ENCODE results near the gene MATN3. TPM values are rescaled to one million over a fixed set of nuclear protein-coding genes. Genes with fewer than 3 reads are reported as not detected.

Gene MATN3
- total RNA-seq, 1 donor from 2014 or later, result not detected

GRCh38 chr2:19982268-19982667 is 30.2 kb downstream of the MATN3 start:
- no peaks in the 10 kb centered on the region for H3K9me3 Mint-ChIP-seq
- H3K4me3 Mint-ChIP-seq, result no peak overlapping the region
- no peaks in the 10 kb centered on the region for H3K27me3 Mint-ChIP-seq (ENCODE audit: insufficient read depth)
- intact Hi-C loops (cut with micrococcal nuclease), result no loop called here
- H3K4me1 Mint-ChIP-seq (ENCODE audit: low read depth), result no peaks in the 10 kb centered on the region
- no peak for DNase-seq (ENCODE audit: low spot score)
- peaks cover 21% of the 10 kb centered on the region for H3K36me3 Mint-ChIP-seq (ENCODE audit: low read depth)
- no peak overlapping the region for H3K27ac Mint-ChIP-seq

- no peak for DNase-seq (ENCODE audit: low spot score)
- intact Hi-C loops (cut with micrococcal nuclease), result no loop called here
- Mint-ChIP-seq H3K36me3 (ENCODE audit: low read depth) (peaks cover 22% of the 10 kb centered on the region), H3K9me3 (no peaks in the 10 kb centered on the region), H3K27me3 (ENCODE audit: insufficient read depth) (no peaks in the 10 kb centered on the region), H3K27ac (no peak overlapping the region), H3K4me3 (no peak overlapping the region), H3K4me1 (ENCODE audit: low read depth) (no peaks in the 10 kb centered on the region)
These were observed 32.5 kb downstream of the MATN3 start for GRCh38 chr2:19979932-19980331.

GRCh38 chr2:19973466-19973865 is 39.0 kb downstream of the MATN3 start:
- DNase-seq (ENCODE audit: low spot score), result no peak
- Mint-ChIP-seq H3K4me3 (no peak overlapping the region), H3K9me3 (no peaks in the 10 kb centered on the region), H3K27ac (no peak overlapping the region), H3K4me1 (ENCODE audit: low read depth) (peaks cover 9% of the 10 kb centered on the region), H3K36me3 (ENCODE audit: low read depth) (peaks cover 7% of the 10 kb centered on the region), H3K27me3 (ENCODE audit: insufficient read depth) (no peaks in the 10 kb centered on the region)
- intact Hi-C loops (cut with micrococcal nuclease), result no loop called here

- intact Hi-C loops (cut with micrococcal nuclease), result no loop called here
- H3K4me3 Mint-ChIP-seq, result no peak overlapping the region
- no peaks in the 10 kb centered on the region for H3K27me3 Mint-ChIP-seq (ENCODE audit: insufficient read depth)
- H3K27ac Mint-ChIP-seq, result no peak overlapping the region
- H3K4me1 Mint-ChIP-seq (ENCODE audit: low read depth), result peaks cover 9% of the 10 kb centered on the region
- H3K9me3 Mint-ChIP-seq, result no peaks in the 10 kb centered on the region
- DNase-seq (ENCODE audit: low spot score), result no peak
- H3K36me3 Mint-ChIP-seq (ENCODE audit: low read depth), result peaks cover 7% of the 10 kb centered on the region
These were observed 40.8 kb downstream of the MATN3 start for GRCh38 chr2:19971691-19972090.

GRCh38 chr2:19963386-19963785 is 49.1 kb downstream of the MATN3 start:
- Mint-ChIP-seq H3K4me1 (ENCODE audit: low read depth) (no peaks in the 10 kb centered on the region), H3K36me3 (ENCODE audit: low read depth) (no peaks in the 10 kb centered on the region), H3K27me3 (ENCODE audit: insufficient read depth) (no peaks in the 10 kb centered on the region), H3K9me3 (no peaks in the 10 kb centered on the region), H3K4me3 (no peak overlapping the region), H3K27ac (no peak overlapping the region)
- intact Hi-C loops (cut with micrococcal nuclease), result no loop called here
- no peak for DNase-seq (ENCODE audit: low spot score)

GRCh38 chr2:19955544-19956422 is 56.7 kb downstream of the MATN3 start:
- H3K27ac Mint-ChIP-seq, result no peak overlapping the region
- intact Hi-C loops (cut with micrococcal nuclease), result loop anchor here (1.0 kb wide), 2 partner anchors 60 to 143 kb away; no protein-coding TSS in a partner anchor

GRCh38 chr2:19949071-19949470 is 63.4 kb downstream of the MATN3 start:
- no peak overlapping the region for H3K27ac Mint-ChIP-seq
- H3K9me3 Mint-ChIP-seq, result no peaks in the 10 kb centered on the region
- DNase-seq (ENCODE audit: low spot score), result no peak
- H3K4me3 Mint-ChIP-seq, result no peak overlapping the region
- H3K4me1 Mint-ChIP-seq (ENCODE audit: low read depth), result no peaks in the 10 kb centered on the region
- H3K27me3 Mint-ChIP-seq (ENCODE audit: insufficient read depth), result no peaks in the 10 kb centered on the region
- H3K36me3 Mint-ChIP-seq (ENCODE audit: low read depth), result peaks cover 1% of the 10 kb centered on the region
- intact Hi-C loops (cut with micrococcal nuclease), result no loop called here

More at GRCh38 chr2:19955544-19956422, 56.7 kb downstream of the MATN3 start:
- Mint-ChIP-seq H3K36me3 (ENCODE audit: low read depth) (no peaks in the 10 kb centered on the region), H3K9me3 (no peaks in the 10 kb centered on the region), H3K27me3 (ENCODE audit: insufficient read depth) (no peaks in the 10 kb centered on the region), H3K4me3 (no peak overlapping the region), H3K4me1 (ENCODE audit: low read depth) (no peaks in the 10 kb centered on the region)
- peak; percentile 24 for DNase-seq (ENCODE audit: low spot score)

GRCh38 chr2:19947184-19947940 is 65.1 kb downstream of the MATN3 start:
- Mint-ChIP-seq H3K27me3 (ENCODE audit: insufficient read depth) (no peaks in the 10 kb centered on the region), H3K9me3 (no peaks in the 10 kb centered on the region), H3K4me1 (ENCODE audit: low read depth) (no peaks in the 10 kb centered on the region), H3K4me3 (no peak overlapping the region), H3K36me3 (ENCODE audit: low read depth) (peaks cover 2% of the 10 kb centered on the region), H3K27ac (no peak overlapping the region)
- no peak for DNase-seq (ENCODE audit: low spot score)
- intact Hi-C loops (cut with micrococcal nuclease), result no loop called here

- Mint-ChIP-seq H3K27ac (no peak overlapping the region), H3K27me3 (ENCODE audit: insufficient read depth) (no peaks in the 10 kb centered on the region), H3K36me3 (ENCODE audit: low read depth) (peaks cover 8% of the 10 kb centered on the region), H3K4me3 (no peak overlapping the region), H3K4me1 (ENCODE audit: low read depth) (no peaks in the 10 kb centered on the region), H3K9me3 (no peaks in the 10 kb centered on the region)
- no peak for DNase-seq (ENCODE audit: low spot score)
- intact Hi-C loops (cut with micrococcal nuclease), result no loop called here
These were observed 68.1 kb downstream of the MATN3 start for GRCh38 chr2:19944205-19944845.

- no peaks in the 10 kb centered on the region for H3K9me3 Mint-ChIP-seq
- H3K4me1 Mint-ChIP-seq (ENCODE audit: low read depth), result no peaks in the 10 kb centered on the region
- no peak overlapping the region for H3K27ac Mint-ChIP-seq
- H3K27me3 Mint-ChIP-seq (ENCODE audit: insufficient read depth), result no peaks in the 10 kb centered on the region
- intact Hi-C loops (cut with micrococcal nuclease), result no loop called here
- DNase-seq (ENCODE audit: low spot score), result no peak
- H3K36me3 Mint-ChIP-seq (ENCODE audit: low read depth), result peaks cover 8% of the 10 kb centered on the region
- H3K4me3 Mint-ChIP-seq, result no peak overlapping the region
These were observed 69.3 kb downstream of the MATN3 start for GRCh38 chr2:19943189-19943588.

- intact Hi-C loops (cut with micrococcal nuclease), result no loop called here
- H3K4me3 Mint-ChIP-seq, result no peak overlapping the region
These were observed 70.3 kb downstream of the MATN3 start for GRCh38 chr2:19942199-19942598.

More at GRCh38 chr2:19942199-19942598, 70.3 kb downstream of the MATN3 start:
- no peaks in the 10 kb centered on the region for H3K27me3 Mint-ChIP-seq (ENCODE audit: insufficient read depth)
- no peaks in the 10 kb centered on the region for H3K4me1 Mint-ChIP-seq (ENCODE audit: low read depth)
- H3K27ac Mint-ChIP-seq, result no peak overlapping the region
- no peak for DNase-seq (ENCODE audit: low spot score)
- H3K9me3 Mint-ChIP-seq, result no peaks in the 10 kb centered on the region
- peaks cover 10% of the 10 kb centered on the region for H3K36me3 Mint-ChIP-seq (ENCODE audit: low read depth)

Data from activated T-helper 1 cell treated with anti-CD3 and anti-CD28 coated beads, Interleukin-12 subunit alpha, Interleukin-12 subunit beta, Interleukin-2, Interleukin-4 antibody, amounts not matched to agents 30 ng/mL and 10 ng/mL and 1 ng/mL, durations not matched to agents 14 hours and 24 hours and 36 hours (primary cell).